GM12891 (cell line): ENCODE data around the gene LMO1.
A peak's percentile ranks its signal among the peaks of the same experiment; 100 is the strongest.

Source experiments
- DNase-seq: peaks from one replicate; pipeline ENCODE4 v3.0.0; 2011; ENCODE audit warnings: low spot score; ENCODE audit not compliant: insufficient read length
- FAIRE-seq: peaks from 2 replicates; lab custom pipeline; 2011; peaks lifted over from hg19 to GRCh38; lab: Jason Lieb, UNC
- PAX5 ChIP-seq: IDR thresholded peaks from 2 replicates; pipeline ENCODE4 v1.6.1; 2011; ENCODE audit warnings: low read length, moderate library complexity, mild to moderate bottlenecking; ENCODE audit not compliant: insufficient read depth, severe bottlenecking
- POLR2A ChIP-seq: IDR thresholded peaks from 2 replicates; pipeline ENCODE4 v1.6.1; 2011; ENCODE audit warnings: low read depth, low read length, control low read depth
- POLR2AphosphoS5 ChIP-seq: IDR thresholded peaks from 2 replicates; pipeline ENCODE4 v1.6.1; 2011; ENCODE audit warnings: low read depth, low read length, control low read depth
- POU2F2 ChIP-seq: IDR thresholded peaks from 2 replicates; pipeline ENCODE4 v1.6.1; 2011; ENCODE audit warnings: low read depth, mild to moderate bottlenecking, control low read depth, low read length, moderate library complexity
- SPI1 ChIP-seq: IDR thresholded peaks from 2 replicates; pipeline ENCODE4 v1.6.1; 2011; ENCODE audit warnings: low read depth, low read length, control low read depth
- TAF1 ChIP-seq: IDR thresholded peaks from 2 replicates; pipeline ENCODE4 v1.6.1; 2011; ENCODE audit warnings: low read depth, low read length, control low read depth

The LMO1 gene

GRCh38 chr11:8199676-8200075 is 64.0 kb downstream of the LMO1 start:
- FAIRE-seq = no peak

GRCh38 chr11:8196749-8197148 is 66.9 kb downstream of the LMO1 start:
- TF ChIP-seq SPI1 = no peak
- TF ChIP-seq POU2F2 = no peak
- TF ChIP-seq POLR2AphosphoS5 = no peak
- TF ChIP-seq TAF1 = no peak
- TF ChIP-seq POLR2A = no peak
- TF ChIP-seq PAX5 = no peak
- DNase-seq (no peak), FAIRE-seq (no peak)

More at GRCh38 chr11:8199676-8200075, 64.0 kb downstream of the LMO1 start:
- DNase-seq = no peak
- TF ChIP-seq PAX5 (no peak), SPI1 (no peak), POLR2AphosphoS5 (no peak), POU2F2 (no peak), POLR2A (no peak), TAF1 (no peak)

- DNase-seq = no peak
- TF ChIP-seq POU2F2 (no peak), PAX5 (no peak), POLR2A (no peak), POLR2AphosphoS5 (no peak), SPI1 (no peak), TAF1 (no peak)
- FAIRE-seq = no peak
Observed at GRCh38 chr11:8194956-8195355, 68.7 kb downstream of the LMO1 start.

- TF ChIP-seq POU2F2 = no peak
- no peak for TF ChIP-seq POLR2AphosphoS5
- TF ChIP-seq PAX5 = no peak
- DNase-seq (no peak), FAIRE-seq (no peak)
Observed at GRCh38 chr11:8192896-8193209, 70.8 kb downstream of the LMO1 start.

- TF ChIP-seq TAF1 (no peak), POLR2A (no peak), POLR2AphosphoS5 (no peak), PAX5 (no peak), POU2F2 (no peak), SPI1 (no peak)
- DNase-seq (peak; percentile 66), FAIRE-seq (peak; percentile 88)
Observed at GRCh38 chr11:8192016-8192895, 71.4 kb downstream of the LMO1 start.

- TF ChIP-seq TAF1 = no peak
- no peak for TF ChIP-seq PAX5
- TF ChIP-seq POLR2A = no peak
- TF ChIP-seq SPI1 = no peak
- TF ChIP-seq POLR2AphosphoS5 = no peak
- no peak for TF ChIP-seq POU2F2
- DNase-seq (no peak), FAIRE-seq (no peak)
Observed at GRCh38 chr11:8190431-8190830, 73.2 kb downstream of the LMO1 start.

GRCh38 chr11:8186429-8186828 is 77.2 kb downstream of the LMO1 start:
- DNase-seq (no peak), FAIRE-seq (no peak)
- TF ChIP-seq POLR2A = no peak
- no peak for TF ChIP-seq TAF1
- TF ChIP-seq SPI1 = no peak
- no peak for TF ChIP-seq POLR2AphosphoS5
- TF ChIP-seq POU2F2 = no peak
- no peak for TF ChIP-seq PAX5

GRCh38 chr11:8183111-8183510 is 80.6 kb downstream of the LMO1 start:
- FAIRE-seq = no peak

GRCh38 chr11:8180469-8180868 is 83.2 kb downstream of the LMO1 start:
- FAIRE-seq = no peak

More at GRCh38 chr11:8183111-8183510, 80.6 kb downstream of the LMO1 start:
- no peak for TF ChIP-seq TAF1
- TF ChIP-seq POU2F2 = no peak
- TF ChIP-seq SPI1 = no peak
- no peak for TF ChIP-seq POLR2AphosphoS5
- no peak for DNase-seq

GRCh38 chr11:8178297-8178696 is 85.4 kb downstream of the LMO1 start:
- TF ChIP-seq POLR2A (no peak), TAF1 (no peak), POLR2AphosphoS5 (no peak), POU2F2 (no peak), PAX5 (no peak), SPI1 (no peak)
- FAIRE-seq (no peak), DNase-seq (no peak)

More at GRCh38 chr11:8180469-8180868, 83.2 kb downstream of the LMO1 start:
- DNase-seq = no peak
- TF ChIP-seq POLR2A (no peak), POU2F2 (no peak), TAF1 (no peak), PAX5 (no peak), SPI1 (no peak), POLR2AphosphoS5 (no peak)

GRCh38 chr11:8177136-8177535 is 86.5 kb downstream of the LMO1 start:
- DNase-seq = no peak
- no peak for TF ChIP-seq SPI1
- TF ChIP-seq TAF1 = no peak
- no peak for TF ChIP-seq POLR2A
- TF ChIP-seq PAX5 = no peak
- TF ChIP-seq POLR2AphosphoS5 = no peak
- no peak for TF ChIP-seq POU2F2
- no peak for FAIRE-seq
